Right kidney (tissue), 1 donor: ENCODE data around the gene SPATA20.

Source experiments
- DNase-seq: peaks from one replicate; pipeline ENCODE4 v3.0.0-alpha.2; 2016

SPATA20 gene

DNA sequence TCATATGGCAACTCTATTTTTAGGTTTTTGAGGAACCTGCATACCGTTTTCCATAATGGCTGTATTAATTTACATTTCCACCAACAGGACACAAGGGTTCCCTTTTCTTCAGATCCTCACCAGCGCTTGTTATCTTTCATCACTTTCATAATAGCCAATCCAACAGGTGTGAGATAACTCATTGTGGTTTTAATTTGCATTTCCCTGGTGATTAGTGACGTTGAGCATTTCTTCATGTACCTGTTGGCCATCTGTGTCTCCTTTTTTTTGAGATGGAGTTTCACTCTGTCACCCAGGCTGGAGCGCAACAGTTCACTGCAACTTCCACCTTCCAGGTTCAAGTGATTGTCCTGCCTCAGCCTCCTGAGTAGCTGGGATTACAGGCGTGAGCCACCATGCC, 51.5 kb downstream of the SPATA20 start:
- DNase-seq = no peak

- DNase-seq = no peak
These were observed 52.6 kb downstream of the SPATA20 start for GRCh38 chr17:50599606-50600005.

DNA sequence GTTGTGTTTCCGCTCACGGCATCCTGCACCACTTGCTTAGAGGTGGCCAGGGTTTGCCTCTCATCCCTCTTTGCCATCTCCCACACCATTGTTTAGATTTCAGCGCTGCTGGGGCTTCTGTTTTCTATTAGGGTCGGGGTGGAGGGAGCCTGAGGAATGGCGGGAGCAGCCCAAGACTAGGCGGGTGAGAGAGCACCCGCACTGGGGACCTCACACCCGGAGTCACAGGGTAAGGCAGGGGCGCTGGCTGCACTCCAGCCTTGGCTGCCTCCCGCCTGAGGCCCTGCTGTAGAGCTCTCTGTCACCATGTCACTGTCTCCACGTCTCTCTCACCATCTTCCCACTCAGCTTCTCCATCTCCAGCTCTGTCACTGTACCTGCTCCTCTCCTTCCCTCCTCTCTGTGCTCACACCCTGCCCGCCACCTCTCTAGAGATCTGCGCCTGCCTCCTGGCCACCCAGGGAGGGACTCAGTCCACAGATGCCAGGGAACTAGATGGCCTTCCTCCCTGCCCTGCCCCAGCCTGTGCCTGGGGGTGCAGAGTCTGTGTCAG, 54.9 kb downstream of the SPATA20 start:
- DNase-seq = no peak

DNA sequence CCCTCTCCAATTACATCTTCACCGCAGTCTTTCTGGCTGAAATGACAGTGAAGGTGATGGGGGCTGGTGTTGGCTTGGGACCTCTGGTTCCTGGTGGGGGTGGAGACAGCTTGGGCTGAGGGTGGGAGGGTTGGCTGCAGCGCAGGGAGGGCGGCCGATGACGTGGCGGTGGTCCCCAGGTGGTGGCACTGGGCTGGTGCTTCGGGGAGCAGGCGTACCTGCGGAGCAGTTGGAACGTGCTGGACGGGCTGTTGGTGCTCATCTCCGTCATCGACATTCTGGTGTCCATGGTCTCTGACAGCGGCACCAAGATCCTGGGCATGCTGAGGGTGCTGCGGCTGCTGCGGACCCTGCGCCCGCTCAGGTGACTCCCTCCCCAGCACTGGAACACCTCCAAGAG, 55.9 kb downstream of the SPATA20 start:
- DNase-seq = no peak

GRCh38 chr17:50603340-50603739, 56.4 kb downstream of the SPATA20 start:
- DNase-seq = no peak

- peak; percentile 69 for DNase-seq
These were observed 57.5 kb downstream of the SPATA20 start for GRCh38 chr17:50604513-50604912.

DNA sequence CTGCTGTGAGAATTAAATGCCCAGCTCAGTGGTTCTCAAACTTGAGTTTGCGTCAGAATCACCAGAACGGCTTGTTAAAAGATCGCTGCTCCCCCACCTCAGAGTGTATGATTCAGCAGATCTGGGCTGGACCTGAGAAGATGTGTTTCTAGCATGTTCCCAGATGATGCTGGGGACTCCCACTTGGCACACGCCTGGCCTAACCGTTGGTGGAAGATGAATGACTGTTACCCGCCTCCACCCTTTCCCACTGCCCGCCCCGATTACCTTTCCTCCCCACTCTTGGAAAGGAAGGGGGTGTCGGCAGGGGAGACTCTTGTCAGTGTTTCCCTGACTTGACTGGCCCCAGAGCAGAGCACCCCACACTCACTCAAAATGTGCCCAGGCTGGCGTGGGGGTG, 58.5 kb downstream of the SPATA20 start:
- DNase-seq = no peak
